HK-2 (cell line): ENCODE measurements around the gene HAGHL.

Experiments used
- DNase-seq: peaks from one replicate; pipeline ENCODE4 v3.0.0-alpha.2; 2018; ENCODE audit not compliant: unreplicated experiment

The HAGHL gene

GRCh38 chr16:759110-759910 lies 32.4 kb downstream of the HAGHL start:
- DNase-seq, result no peak

- no peak for DNase-seq
These were observed 33.2 kb downstream of the HAGHL start for GRCh38 chr16:760065-760464.

GRCh38 chr16:760545-761343 lies 33.8 kb downstream of the HAGHL start, which contains the start of gene MSLN:
TSS of gene MSLN (plus strand) at chr16:760734. CDS start at chr16:762681, 1,947 bp downstream.
- no peak for DNase-seq

GRCh38 chr16:761625-762513 lies 35.0 kb downstream of the HAGHL start:
- DNase-seq, result no peak

- no peak for DNase-seq
These were observed 35.8 kb downstream of the HAGHL start for GRCh38 chr16:762595-763268.

- DNase-seq, result no peak
These were observed 36.7 kb downstream of the HAGHL start for GRCh38 chr16:763369-764183.

- DNase-seq, result no peak
These were observed 37.4 kb downstream of the HAGHL start for GRCh38 chr16:764184-764750.

GRCh38 chr16:764848-765487 lies 38.1 kb downstream of the HAGHL start:
- DNase-seq, result no peak

- DNase-seq, result no peak
These were observed 38.6 kb downstream of the HAGHL start for GRCh38 chr16:765488-765865.

- no peak for DNase-seq
These were observed 39.3 kb downstream of the HAGHL start for GRCh38 chr16:766008-766819.

- no peak for DNase-seq
These were observed 40.1 kb downstream of the HAGHL start for GRCh38 chr16:766820-767640.

- no peak for DNase-seq
These were observed 40.9 kb downstream of the HAGHL start for GRCh38 chr16:767743-768235.

- DNase-seq, result no peak
These were observed 41.5 kb downstream of the HAGHL start for GRCh38 chr16:768428-768827.

GRCh38 chr16:769184-769784 lies 42.4 kb downstream of the HAGHL start:
- no peak for DNase-seq

- DNase-seq, result no peak
These were observed 43.0 kb downstream of the HAGHL start for GRCh38 chr16:769934-770333.

GRCh38 chr16:770411-770810 lies 43.5 kb downstream of the HAGHL start:
- no peak for DNase-seq

- DNase-seq, result no peak
These were observed 46.1 kb downstream of the HAGHL start for GRCh38 chr16:772959-773358.
